ENCODE measurements around the gene ZG16B. TPM values are rescaled to one million over a fixed set of nuclear protein-coding genes. Genes with fewer than 3 reads are reported as not detected.

The ZG16B gene
- total RNA-seq, 1 donor, result 0.86 TPM

DNA sequence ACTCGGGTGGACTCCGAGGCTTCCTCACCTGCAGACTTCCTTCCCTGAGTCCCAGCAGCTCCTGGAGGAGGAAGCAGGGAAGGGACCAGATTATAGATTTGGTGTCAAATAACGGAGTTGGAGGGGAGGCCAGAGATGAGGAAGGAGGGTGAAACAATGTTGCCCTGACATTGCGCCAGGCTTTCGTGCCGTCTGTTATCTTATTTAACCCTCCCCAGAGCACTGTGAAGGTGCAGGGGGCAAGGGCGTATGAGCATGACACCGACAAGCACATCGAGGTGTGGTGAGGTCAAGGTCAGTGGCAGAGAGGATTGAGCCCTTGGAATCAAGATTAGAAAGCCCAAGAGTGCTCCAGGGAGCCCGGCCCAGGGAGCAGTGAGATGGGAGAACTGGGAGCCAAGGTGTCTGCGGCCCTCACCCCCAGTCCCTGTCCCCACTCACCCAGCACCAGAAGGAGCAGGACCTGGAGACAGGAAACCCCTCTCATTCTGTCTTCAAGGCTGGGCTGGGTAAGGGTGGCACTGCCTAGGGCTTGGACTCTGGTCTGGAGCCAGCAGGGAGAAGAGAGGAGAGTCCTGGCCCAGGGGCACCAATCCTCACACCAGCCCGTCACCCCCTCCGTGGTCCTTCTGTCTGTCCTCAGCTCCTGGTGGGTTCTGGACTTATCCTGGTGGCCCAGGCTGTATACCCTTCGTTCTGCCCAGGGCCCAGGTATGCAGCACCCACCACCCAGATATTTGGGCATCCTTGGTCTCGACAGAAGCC, 43.9 kb upstream of the ZG16B start:
- no peak overlapping the region for H3K4me3 ChIP-seq (ENCODE audit: low read depth, low read length)
- TF ChIP-seq, protein P1, sequence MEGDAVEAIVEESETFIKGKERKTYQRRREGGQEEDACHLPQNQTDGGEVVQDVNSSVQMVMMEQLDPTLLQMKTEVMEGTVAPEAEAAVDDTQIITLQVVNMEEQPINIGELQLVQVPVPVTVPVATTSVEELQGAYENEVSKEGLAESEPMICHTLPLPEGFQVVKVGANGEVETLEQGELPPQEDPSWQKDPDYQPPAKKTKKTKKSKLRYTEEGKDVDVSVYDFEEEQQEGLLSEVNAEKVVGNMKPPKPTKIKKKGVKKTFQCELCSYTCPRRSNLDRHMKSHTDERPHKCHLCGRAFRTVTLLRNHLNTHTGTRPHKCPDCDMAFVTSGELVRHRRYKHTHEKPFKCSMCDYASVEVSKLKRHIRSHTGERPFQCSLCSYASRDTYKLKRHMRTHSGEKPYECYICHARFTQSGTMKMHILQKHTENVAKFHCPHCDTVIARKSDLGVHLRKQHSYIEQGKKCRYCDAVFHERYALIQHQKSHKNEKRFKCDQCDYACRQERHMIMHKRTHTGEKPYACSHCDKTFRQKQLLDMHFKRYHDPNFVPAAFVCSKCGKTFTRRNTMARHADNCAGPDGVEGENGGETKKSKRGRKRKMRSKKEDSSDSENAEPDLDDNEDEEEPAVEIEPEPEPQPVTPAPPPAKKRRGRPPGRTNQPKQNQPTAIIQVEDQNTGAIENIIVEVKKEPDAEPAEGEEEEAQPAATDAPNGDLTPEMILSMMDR (IDR thresholded peaks at IDR 0.05; ENCODE audit: insufficient read depth, low read depth, low read length), result no peak
- DNase-seq (ENCODE audit: low read depth), result no peak

DNA sequence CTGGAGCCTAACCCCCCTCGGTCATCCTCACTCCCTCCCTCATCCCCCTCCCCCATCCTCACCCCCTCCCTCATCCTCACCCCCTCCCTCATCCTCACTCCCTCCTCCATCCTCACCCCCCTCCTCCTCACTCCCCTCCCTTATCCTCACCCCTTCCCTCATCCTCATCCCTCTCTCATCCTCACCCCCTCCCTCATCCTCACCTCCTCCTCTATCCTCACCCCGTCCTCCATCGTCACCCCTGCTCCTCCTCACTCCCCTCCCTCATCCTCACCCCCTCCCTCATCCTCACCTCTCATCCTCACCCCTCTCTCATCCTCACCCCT, 43.3 kb upstream of the ZG16B start:
- no peak overlapping the region for H3K4me3 ChIP-seq (ENCODE audit: low read depth, low read length)
- TF ChIP-seq, protein P1 (IDR thresholded peaks at IDR 0.05; ENCODE audit: insufficient read depth, low read depth, low read length), result no peak
- DNase-seq (ENCODE audit: low read depth), result no peak

DNA sequence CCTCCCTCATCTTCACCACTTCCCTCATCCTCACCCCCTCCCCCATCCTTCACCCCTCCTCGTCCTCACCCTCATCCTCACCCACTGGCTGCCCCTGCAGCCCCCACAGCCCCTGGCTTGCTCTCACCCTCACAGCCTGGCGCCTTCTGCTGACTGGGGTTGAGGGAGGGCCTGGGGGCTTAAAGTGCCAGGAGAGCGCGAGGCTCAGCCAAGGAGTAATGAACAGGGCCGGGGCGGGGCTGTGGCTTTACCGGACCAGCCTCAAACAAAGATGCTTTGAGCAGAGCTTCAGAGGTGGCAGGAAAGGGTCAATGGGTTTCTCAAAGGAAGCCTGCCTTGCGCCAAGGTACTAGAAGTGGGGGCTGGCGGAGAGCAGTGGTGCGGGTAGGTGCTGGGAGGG, 42.7 kb upstream of the ZG16B start, which contains the start of gene PRSS33:
TSS of gene PRSS33 (minus strand) at position 155 of the 400 bp plus-strand sequence. CDS start 1,013 bp downstream, outside the sequence.
- no peak for DNase-seq (ENCODE audit: low read depth)
- TF ChIP-seq, protein P1 (IDR thresholded peaks at IDR 0.05; ENCODE audit: insufficient read depth, low read depth, low read length), result no peak
- no peak within 1 kb of the TSS for H3K4me3 ChIP-seq (ENCODE audit: low read depth, low read length)

DNA sequence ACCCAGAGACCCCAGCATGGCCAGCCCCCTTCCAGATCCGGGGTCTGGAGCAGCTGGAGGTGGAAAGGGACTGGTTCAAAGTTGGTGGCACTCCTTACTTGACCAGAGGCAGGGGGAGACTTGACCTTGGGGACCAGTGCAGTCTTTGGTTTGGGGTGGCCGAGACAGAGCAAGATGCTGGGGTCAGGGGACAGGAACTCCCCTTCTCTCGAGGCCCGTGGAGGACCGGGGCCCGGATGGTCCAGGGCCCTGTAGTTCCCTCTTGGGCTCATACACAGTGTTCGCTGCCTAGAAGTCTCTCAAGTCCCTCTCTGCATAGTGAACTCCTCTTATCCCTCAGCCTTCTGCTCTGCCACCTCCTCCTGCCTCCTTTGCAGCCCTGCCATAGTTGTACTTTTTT, 42.1 kb upstream of the ZG16B start:
- TF ChIP-seq, protein P1 (IDR thresholded peaks at IDR 0.05; ENCODE audit: insufficient read depth, low read depth, low read length), result no peak
- H3K4me3 ChIP-seq (ENCODE audit: low read depth, low read length), result no peak overlapping the region
- no peak for DNase-seq (ENCODE audit: low read depth)

DNA sequence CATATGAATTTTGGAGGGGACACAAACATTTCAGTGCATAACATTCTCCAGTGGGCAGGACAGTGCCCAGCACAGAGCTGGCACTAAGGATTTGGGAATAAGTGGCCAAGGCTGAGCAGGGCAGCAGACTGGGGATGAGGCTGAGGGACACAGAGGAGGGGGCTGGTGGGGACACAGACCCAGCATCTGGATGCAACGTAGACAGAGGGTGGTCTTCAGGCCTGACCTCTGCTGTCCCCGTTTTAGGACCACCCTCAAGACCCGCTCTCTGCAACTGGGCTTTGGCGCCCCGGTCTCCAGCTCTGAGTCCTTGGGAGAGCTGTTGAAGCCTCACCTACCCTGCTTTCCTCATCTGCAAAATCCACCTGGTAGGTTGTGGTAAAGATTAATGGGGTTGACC, 39.5 kb upstream of the ZG16B start:
- TF ChIP-seq, protein P1 (IDR thresholded peaks at IDR 0.05; ENCODE audit: insufficient read depth, low read depth, low read length), result no peak
- no peak for DNase-seq (ENCODE audit: low read depth)
- H3K4me3 ChIP-seq (ENCODE audit: low read depth, low read length), result no peak overlapping the region

DNA sequence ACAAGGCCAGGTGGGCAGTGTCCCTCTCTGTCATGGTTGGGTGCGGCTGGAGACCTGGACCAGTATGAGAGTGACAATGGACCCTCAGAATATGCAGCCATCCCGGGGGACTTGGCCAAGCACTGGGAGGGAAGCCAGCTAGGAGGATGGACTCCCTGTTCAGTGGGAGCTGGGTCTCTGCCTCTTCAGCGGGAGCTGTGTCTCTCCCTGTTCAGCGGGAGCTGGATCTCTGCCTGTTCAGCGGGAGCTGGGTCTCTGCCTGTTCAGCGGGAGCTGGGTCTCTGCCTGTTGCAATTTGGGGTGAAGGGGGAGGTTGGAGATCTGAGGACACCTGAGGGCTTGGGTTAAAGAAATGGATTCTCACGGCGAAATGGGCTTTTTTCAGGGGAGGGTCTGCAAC, 38.9 kb upstream of the ZG16B start:
- no peak overlapping the region for H3K4me3 ChIP-seq (ENCODE audit: low read depth, low read length)
- TF ChIP-seq, protein P1 (IDR thresholded peaks at IDR 0.05; ENCODE audit: insufficient read depth, low read depth, low read length), result no peak
- DNase-seq (ENCODE audit: low read depth), result no peak

DNA sequence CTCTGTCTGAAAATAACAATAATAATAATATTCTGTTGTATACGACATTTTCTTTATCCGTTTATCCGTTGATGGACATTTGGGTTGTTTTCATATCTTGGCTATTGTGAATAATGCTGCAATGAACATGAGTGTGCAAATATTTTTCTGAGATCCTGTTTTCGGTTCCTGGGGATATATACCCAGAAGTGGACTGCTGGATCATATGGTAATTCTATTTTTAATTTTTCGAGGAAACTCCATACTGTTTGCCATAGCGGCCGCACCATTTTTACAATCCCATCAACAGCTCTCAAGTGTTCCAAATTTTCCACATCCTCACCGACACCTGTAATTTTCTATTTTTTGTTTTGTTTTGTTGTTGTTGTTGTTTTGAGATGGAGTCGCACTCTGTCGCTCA, 37.2 kb upstream of the ZG16B start:
- TF ChIP-seq, protein P1 (IDR thresholded peaks at IDR 0.05; ENCODE audit: insufficient read depth, low read depth, low read length), result no peak
- no peak overlapping the region for H3K4me3 ChIP-seq (ENCODE audit: low read depth, low read length)
- no peak for DNase-seq (ENCODE audit: low read depth)
